Fibroblast of gingiva (primary cell): Measurements from ENCODE around the gene TBL3.
A peak's percentile ranks its signal among the peaks of the same experiment; 100 is the strongest.
"Not testable (repeated sequence)": the region's sequence is repeated elsewhere in the genome, so short reads cannot be mapped to it uniquely, and the experiment has no call there.

Experiments used
- DNase-seq: peaks from one replicate; pipeline ENCODE4 v3.0.0-alpha.2; 2011; ENCODE audit warnings: low read depth

Gene TBL3

GRCh38 chr16:1942810-1943726 is 28.8 kb upstream of the TBL3 start, which contains the start of gene MSRB1:
MSRB1 (minus strand) TSS chr16:1943199; CDS start chr16:1943156, 43 bp downstream.
- DNase-seq, result peak; percentile 97

DNA sequence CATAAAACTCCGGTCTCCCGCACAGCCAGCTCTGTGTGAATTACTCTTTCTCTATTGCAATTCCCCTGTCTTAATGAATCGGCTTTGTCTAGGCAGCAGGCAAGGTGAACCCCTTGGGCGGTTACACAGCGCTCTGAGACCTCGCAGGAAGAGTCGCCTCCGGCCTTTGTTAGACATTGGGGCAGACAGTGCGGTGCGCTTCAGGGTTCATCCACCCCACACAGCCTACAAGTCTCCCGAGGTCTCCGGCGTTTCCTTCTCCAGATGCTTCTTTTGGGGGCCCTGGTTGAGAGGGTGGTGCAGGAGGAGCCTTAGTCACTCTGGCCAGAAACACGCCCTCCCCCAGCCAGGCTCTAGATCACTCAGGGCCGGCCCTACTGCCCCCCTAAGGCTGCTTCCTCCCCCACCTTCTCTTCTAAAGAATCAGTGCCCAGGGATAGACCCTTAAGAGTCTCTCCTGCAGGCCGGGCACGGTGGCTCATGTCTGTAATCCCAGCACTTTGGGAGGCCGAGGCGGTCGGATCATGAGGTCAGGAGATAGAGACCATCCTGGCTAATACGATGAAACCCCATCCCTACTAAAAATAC is 27.1 kb upstream of the TBL3 start:
- DNase-seq, result no peak

DNA sequence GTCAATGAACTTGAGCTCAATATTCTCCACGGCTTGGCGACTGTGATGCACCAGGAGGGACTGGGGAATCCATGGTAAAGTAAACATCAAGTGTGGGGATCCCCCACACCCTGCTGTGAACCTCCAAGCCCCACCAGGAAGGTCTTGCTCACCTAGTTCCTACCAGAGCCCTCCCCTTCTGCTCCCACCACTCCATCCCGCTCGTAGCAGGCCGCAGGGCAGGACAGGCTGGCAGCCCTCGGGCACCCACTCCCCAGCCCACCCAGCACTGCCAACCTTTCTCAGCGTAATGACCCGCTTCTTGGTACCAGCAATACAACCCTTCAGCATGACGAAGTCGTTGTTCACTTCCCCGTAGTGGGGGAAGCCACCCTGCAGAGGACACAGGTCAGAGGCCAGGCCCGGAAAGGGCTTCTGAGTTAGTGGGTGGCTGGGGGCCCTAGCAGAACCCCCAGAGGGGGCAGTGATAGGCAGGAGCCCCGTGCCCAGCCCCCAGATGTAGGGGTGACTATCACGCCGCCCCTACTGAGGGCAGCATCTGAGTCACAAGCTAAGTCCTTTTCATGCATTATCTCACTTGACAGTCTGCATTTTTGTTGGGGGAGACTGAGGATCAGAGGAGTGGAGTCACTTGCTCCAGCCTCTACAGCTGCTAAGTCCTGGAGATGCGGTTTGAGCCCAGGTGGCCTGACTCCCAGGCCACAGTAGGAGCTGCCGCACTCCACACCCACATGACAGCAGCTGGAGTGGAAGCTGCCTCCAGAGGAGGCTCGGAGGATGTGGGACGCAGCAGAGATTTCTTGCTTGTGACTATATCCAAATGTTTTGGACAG is 26.1 kb upstream of the TBL3 start:
- no peak for DNase-seq

GRCh38 chr16:1946495-1947368 is 25.1 kb upstream of the TBL3 start:
- DNase-seq, result no peak

GRCh38 chr16:1947369-1947670 is 24.5 kb upstream of the TBL3 start:
- DNase-seq, result no peak

- no peak for DNase-seq
Observed at GRCh38 chr16:1949507-1949906, 22.3 kb upstream of the TBL3 start.

DNA sequence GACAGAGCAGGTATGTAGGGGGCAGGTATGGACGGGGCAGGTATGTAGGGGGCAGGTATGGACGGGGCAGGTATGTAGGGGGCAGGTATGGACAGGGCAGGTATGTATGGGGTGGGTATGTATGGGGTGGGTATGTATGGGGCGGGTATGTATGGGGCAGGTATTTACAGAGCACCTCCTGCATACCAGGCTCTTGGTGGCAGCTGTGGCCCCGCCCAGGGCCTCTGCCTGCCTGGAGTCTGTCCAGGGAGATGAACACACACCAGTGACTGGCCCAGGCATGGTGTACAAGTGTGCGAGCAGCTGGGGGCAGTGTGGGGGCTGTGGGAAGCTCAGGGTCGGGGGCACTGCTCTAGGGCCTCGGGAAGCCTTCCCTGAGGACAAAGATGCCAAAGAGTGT is 21.8 kb upstream of the TBL3 start:
- no peak for DNase-seq

DNA sequence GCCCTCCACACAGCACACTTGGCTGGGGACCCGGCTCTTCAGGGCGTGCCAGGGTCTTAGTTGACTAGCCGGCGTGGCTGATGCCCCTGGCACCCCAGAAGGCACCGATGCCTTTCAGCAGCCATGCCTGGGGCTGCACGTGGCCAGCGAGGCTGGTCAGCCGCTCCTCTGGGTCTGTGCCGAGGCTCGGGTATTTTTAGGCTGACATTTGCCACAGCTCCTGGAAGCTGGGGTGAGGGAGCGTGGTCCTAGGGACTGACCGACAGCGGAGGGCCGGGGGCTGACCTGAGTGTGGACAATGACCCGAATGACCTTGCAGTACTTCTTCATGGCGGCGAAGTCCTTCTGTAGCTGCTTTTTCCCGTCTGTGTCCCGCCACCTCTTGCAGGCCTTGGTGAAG is 21.3 kb upstream of the TBL3 start:
- DNase-seq, result no peak

DNA sequence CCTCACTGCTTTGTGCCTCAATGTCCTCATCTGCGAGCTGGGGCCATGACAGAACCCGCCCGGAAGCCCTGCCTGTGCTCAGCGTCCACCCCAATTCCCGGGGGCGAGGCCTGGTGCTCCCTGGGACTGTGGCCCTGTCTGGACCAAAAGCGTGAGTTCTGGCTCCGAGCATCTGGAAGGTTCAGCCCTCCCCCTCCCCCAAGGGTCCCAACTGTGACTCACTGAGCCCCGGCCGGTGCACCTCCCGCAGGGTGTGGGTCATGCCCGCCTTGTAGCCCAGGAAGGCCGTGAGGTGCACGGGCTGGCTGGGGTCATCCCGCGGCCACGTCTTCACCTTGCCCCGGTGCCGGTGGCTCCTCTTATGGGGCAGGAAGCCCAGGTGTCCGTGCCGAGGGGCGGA is 18.1 kb upstream of the TBL3 start:
- no peak for DNase-seq

DNA sequence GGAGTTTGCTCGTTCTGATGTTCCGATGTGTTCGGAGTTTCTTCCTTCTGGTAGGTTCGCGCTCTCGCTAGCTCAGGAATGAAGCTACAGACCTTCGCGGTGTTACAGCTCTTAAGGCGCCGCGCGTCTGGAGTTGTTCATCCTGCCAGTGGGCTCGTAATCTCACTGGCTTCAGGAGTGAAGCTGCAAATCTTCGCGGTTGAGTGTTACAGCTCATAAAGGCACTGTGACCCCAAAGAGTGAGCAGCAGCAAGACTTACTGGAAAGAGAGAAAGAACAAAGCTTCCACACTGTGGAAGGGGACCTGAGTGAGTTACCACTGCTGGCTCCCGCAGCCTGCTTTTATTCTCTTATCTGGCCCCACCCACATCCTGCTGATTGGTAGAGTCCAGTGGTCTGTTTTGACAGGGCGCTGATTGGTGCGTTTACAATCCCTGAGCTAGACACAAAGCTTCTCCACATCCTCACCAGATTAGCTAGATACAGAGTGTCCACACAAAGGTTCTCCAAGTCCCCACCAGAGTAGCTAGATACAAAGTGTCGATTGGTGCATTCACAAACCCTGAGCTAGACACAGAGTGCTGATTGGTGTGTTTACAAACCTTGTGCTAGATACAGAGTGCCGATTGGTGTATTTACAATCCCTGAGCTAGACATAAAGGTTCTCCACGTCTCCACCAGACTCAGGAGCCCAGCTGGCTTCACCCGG is 14.3 kb upstream of the TBL3 start:
- not testable (repeated sequence) for DNase-seq

DNA sequence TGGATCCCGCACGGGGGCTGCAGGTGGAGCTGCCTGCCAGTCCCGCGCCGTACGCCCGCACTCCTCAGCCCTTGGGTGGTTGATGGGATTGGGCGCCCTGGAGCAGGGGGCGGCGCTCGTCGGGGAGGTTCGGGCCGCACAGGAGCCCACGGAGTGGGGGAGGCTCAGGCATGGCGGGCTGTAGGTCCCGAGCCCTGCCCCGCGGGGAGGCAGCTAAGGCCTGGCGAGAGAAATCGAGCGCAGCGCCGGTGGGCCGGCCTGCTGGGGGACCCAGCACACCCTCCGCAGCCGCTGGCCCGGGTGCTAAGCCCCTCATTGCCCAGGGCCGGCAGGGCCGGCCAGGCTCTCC is 13.7 kb upstream of the TBL3 start:
- not testable (repeated sequence) for DNase-seq

GRCh38 chr16:1958715-1959268 is 13.1 kb upstream of the TBL3 start:
- no peak for DNase-seq

DNA sequence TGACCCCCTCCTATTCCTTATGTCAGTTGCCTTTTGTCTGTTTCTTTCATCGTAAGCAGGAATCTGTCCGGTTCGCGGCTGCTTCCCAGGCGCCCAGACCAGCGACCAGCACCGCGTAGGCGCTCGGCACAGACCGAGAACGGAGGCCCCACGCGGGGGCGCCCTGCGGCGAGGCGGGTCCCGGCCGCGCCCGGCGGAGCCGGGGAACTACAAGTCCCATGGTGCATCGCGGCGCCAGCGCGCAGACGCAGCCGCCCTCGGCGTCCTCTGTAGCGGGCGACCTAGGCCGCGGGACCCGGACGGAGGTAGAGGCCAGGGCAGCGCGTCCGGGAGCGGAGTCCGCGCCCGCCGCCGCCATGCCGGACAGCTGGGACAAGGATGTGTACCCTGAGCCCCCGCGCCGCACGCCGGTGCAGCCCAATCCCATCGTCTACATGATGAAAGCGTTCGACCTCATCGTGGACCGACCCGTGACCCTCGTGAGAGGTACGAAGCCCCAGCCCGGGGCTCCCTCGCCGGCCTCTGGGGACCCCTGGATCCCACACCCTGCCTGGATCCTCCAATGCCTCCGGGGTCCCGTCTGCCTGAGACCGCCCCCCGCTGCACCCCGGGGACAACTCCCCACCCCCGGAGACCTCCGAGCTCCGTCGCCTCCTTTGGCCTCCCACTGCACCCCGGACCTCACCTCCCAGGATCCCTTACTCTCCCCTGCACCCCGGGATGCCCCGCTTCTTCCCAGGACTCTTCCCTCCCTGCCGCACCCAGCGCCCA is 12.4 kb upstream of the TBL3 start, which contains the start of gene NDUFB10:
Gene NDUFB10, plus strand, starts transcription at position 270 of the 771 bp plus-strand sequence. Its CDS starts 87 bp downstream, at position 357.
- DNase-seq, result peak; percentile 89

GRCh38 chr16:1960665-1961630 is 10.9 kb upstream of the TBL3 start:
- peak; percentile 32 for DNase-seq

GRCh38 chr16:1961651-1962067 is 10.2 kb upstream of the TBL3 start:
- no peak for DNase-seq

DNA sequence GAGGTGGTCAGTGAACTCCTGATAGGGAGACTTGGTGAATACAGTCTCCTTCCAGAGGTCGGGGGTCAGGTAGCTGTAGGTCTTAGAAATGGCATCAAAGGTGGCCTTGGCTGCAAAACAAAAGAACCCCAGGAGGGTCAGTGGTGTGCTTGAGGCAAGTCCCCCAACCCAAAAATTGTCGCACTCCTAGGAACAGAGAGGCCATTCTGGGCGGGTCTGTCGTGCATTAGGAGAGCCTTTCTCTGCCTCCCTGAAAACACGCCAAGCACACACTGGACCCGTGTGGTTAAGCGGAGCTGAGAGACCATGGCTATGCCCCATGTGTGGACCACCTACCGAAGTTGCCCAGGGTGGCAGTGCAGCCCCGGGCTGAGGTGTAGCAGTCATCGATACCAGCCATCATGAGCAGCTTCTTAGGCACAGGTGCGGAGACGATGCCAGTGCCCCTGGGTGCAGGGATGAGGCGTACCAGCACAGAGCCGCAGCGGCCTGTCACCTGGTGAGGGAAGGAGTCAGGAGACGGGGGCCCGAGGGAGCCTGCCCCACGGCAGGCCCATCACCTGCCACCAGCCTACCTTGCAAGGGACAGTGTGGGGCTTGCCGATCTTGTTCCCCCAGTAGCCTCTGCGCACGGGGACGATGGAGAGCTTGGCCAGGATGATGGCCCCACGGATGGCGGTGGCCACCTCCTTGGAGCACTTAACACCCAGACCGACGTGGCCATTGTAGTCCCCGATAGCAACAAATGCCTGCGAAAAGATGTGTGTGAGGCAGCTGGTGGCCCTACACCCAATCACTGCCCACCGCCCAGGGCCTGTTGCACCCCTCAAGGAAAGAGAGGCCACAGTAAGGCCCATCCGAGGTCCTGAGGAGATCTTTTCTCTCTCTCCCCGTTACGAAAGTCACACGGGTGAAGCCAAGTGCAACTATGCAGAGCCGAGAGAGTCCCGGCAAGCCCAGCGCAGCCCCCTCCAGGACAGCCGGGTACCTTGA is 9.4 kb upstream of the TBL3 start:
- not testable (repeated sequence) for DNase-seq

- DNase-seq, result no peak
Observed at GRCh38 chr16:1963806-1964505, 7.9 kb upstream of the TBL3 start.
